Measurements from ENCODE around the gene ENPP3.

The ENPP3 gene

GRCh38 chr6:131782764-131783163 lies 145.7 kb downstream of the ENPP3 start:
- no peak for DNase-seq (ENCODE audit: extremely low spot score)
- POLR2A ChIA-PET, result no interaction called here
- CTCF ChIA-PET, result interaction anchor here (1.1 to 1.7 kb wide), 2 partner anchors 127 to 135 kb away, joined by 4 to 6 read pairs; no protein-coding TSS in a partner anchor
- TF ChIP-seq NFRKB (IDR thresholded peaks at IDR 0.05) (no peak), FOXA1 (IDR thresholded peaks at IDR 0.05) (no peak), SP1 (IDR thresholded peaks at IDR 0.05) (no peak), CTBP1 (IDR thresholded peaks at IDR 0.05; ENCODE audit: borderline replicate concordance) (no peak), L3MBTL2 (conservative IDR thresholded peaks at IDR 0.05) (no peak), ELF4 (IDR thresholded peaks at IDR 0.05) (no peak), SUZ12 (IDR thresholded peaks at IDR 0.05) (no peak), FOXM1 (IDR thresholded peaks at IDR 0.05; ENCODE audit: borderline replicate concordance) (no peak), HDGF (IDR thresholded peaks at IDR 0.05; ENCODE audit: borderline replicate concordance) (no peak), LEF1 (IDR thresholded peaks at IDR 0.05; ENCODE audit: borderline replicate concordance) (no peak), ZNF384 (IDR thresholded peaks at IDR 0.05) (no peak), TARDBP (IDR thresholded peaks at IDR 0.05) (no peak), BHLHE40 (IDR thresholded peaks at IDR 0.05; ENCODE audit: borderline replicate concordance) (no peak), FOXK2 (IDR thresholded peaks at IDR 0.05) (no peak), PKNOX1 (IDR thresholded peaks at IDR 0.05) (no peak)

- ChIA-PET CTCF (no interaction called here), POLR2A (no interaction called here)
- TF ChIP-seq FOXA1 (IDR thresholded peaks at IDR 0.05) (no peak), L3MBTL2 (conservative IDR thresholded peaks at IDR 0.05) (no peak), ARNT (IDR thresholded peaks at IDR 0.05) (no peak), CTBP1 (IDR thresholded peaks at IDR 0.05; ENCODE audit: borderline replicate concordance) (no peak), FOXM1 (IDR thresholded peaks at IDR 0.05; ENCODE audit: borderline replicate concordance) (no peak), ZNF384 (IDR thresholded peaks at IDR 0.05) (no peak), PKNOX1 (IDR thresholded peaks at IDR 0.05) (no peak), LEF1 (IDR thresholded peaks at IDR 0.05; ENCODE audit: borderline replicate concordance) (no peak), TARDBP (IDR thresholded peaks at IDR 0.05) (no peak), ELF4 (IDR thresholded peaks at IDR 0.05) (no peak), BHLHE40 (IDR thresholded peaks at IDR 0.05; ENCODE audit: borderline replicate concordance) (no peak), SUZ12 (IDR thresholded peaks at IDR 0.05) (no peak), SP1 (IDR thresholded peaks at IDR 0.05) (no peak), HDGF (IDR thresholded peaks at IDR 0.05; ENCODE audit: borderline replicate concordance) (no peak), FOXK2 (IDR thresholded peaks at IDR 0.05) (no peak), NFRKB (IDR thresholded peaks at IDR 0.05) (no peak)
- no peak for DNase-seq (ENCODE audit: extremely low spot score)
These were observed 147.5 kb downstream of the ENPP3 start for GRCh38 chr6:131784561-131784960.

GRCh38 chr6:131787079-131787478 lies 150.0 kb downstream of the ENPP3 start:
- no peak for TF ChIP-seq TARDBP (IDR thresholded peaks at IDR 0.05)
- DNase-seq (ENCODE audit: extremely low spot score), result no peak
- ChIA-PET POLR2A (no interaction called here), CTCF (no interaction called here)

GRCh38 chr6:131787766-131788712 lies 150.9 kb downstream of the ENPP3 start:
- no peak for TF ChIP-seq CTBP1 (IDR thresholded peaks at IDR 0.05; ENCODE audit: borderline replicate concordance)
- TF ChIP-seq L3MBTL2 (conservative IDR thresholded peaks at IDR 0.05), result no peak
- no peak for TF ChIP-seq ARNT (IDR thresholded peaks at IDR 0.05)
- no peak for TF ChIP-seq BHLHE40 (IDR thresholded peaks at IDR 0.05; ENCODE audit: borderline replicate concordance)
- TF ChIP-seq ELF4 (IDR thresholded peaks at IDR 0.05), result no peak
- no peak for TF ChIP-seq NFRKB (IDR thresholded peaks at IDR 0.05)
- TF ChIP-seq FOXM1 (IDR thresholded peaks at IDR 0.05; ENCODE audit: borderline replicate concordance), result no peak
- TF ChIP-seq FOXA1 (IDR thresholded peaks at IDR 0.05), result no peak
- TF ChIP-seq LEF1 (IDR thresholded peaks at IDR 0.05; ENCODE audit: borderline replicate concordance), result no peak
- no peak for TF ChIP-seq PKNOX1 (IDR thresholded peaks at IDR 0.05)
- TF ChIP-seq FOXK2 (IDR thresholded peaks at IDR 0.05), result no peak
- TF ChIP-seq HDGF (IDR thresholded peaks at IDR 0.05; ENCODE audit: borderline replicate concordance), result no peak
- no peak for TF ChIP-seq SUZ12 (IDR thresholded peaks at IDR 0.05)
- no peak for DNase-seq (ENCODE audit: extremely low spot score)
- ChIA-PET POLR2A (no interaction called here), CTCF (no interaction called here)

GRCh38 chr6:131789219-131789618 lies 152.1 kb downstream of the ENPP3 start:
- POLR2A ChIA-PET, result no interaction called here

More at GRCh38 chr6:131789219-131789618, 152.1 kb downstream of the ENPP3 start:
- TF ChIP-seq ELF4 (IDR thresholded peaks at IDR 0.05), result no peak
- TF ChIP-seq BHLHE40 (IDR thresholded peaks at IDR 0.05; ENCODE audit: borderline replicate concordance), result no peak
- TF ChIP-seq FOXM1 (IDR thresholded peaks at IDR 0.05; ENCODE audit: borderline replicate concordance), result no peak
- TF ChIP-seq HDGF (IDR thresholded peaks at IDR 0.05; ENCODE audit: borderline replicate concordance), result no peak
- TF ChIP-seq ZNF384 (IDR thresholded peaks at IDR 0.05), result no peak
- TF ChIP-seq LEF1 (IDR thresholded peaks at IDR 0.05; ENCODE audit: borderline replicate concordance), result no peak
- TF ChIP-seq SP1 (IDR thresholded peaks at IDR 0.05), result no peak
- TF ChIP-seq NFRKB (IDR thresholded peaks at IDR 0.05), result no peak
- no peak for TF ChIP-seq FOXK2 (IDR thresholded peaks at IDR 0.05)
- TF ChIP-seq ARNT (IDR thresholded peaks at IDR 0.05), result no peak
- TF ChIP-seq CTBP1 (IDR thresholded peaks at IDR 0.05; ENCODE audit: borderline replicate concordance), result no peak
- no peak for TF ChIP-seq SUZ12 (IDR thresholded peaks at IDR 0.05)
- no peak for TF ChIP-seq TARDBP (IDR thresholded peaks at IDR 0.05)
- TF ChIP-seq L3MBTL2 (conservative IDR thresholded peaks at IDR 0.05), result no peak
- TF ChIP-seq PKNOX1 (IDR thresholded peaks at IDR 0.05), result no peak
- no peak for TF ChIP-seq FOXA1 (IDR thresholded peaks at IDR 0.05)
- no peak for DNase-seq (ENCODE audit: extremely low spot score)
- CTCF ChIA-PET, result no interaction called here

Measured in HEK293T (cell line).